Keratinocyte (primary cell): ENCODE measurements around the gene ARHGAP24.

Experiments used
- CTCF ChIP-seq, 3 experiments: IDR thresholded peaks in 1 of 3; conservative IDR thresholded peaks in 1 of 3; optimal IDR thresholded peaks in 1 of 3; 2 replicates in 2 of 3; 3 replicates in 1 of 3; pipeline versions ENCODE3 to v1.5.1; 2011; ENCODE audit warnings: low read length in 3 of 3, mild to moderate bottlenecking in 3 of 3, moderate library complexity in 2 of 3, control low read depth in 1 of 3, inconsistent platforms in 1 of 3; ENCODE audit not compliant: insufficient read depth in 2 of 3; ENCODE audit errors: extremely low read depth in 1 of 3
- EZH2 ChIP-seq: IDR thresholded peaks from one replicate; pipeline ENCODE4 v1.6.1; 2012; ENCODE audit warnings: inconsistent platforms, mild to moderate bottlenecking, low read length, moderate library complexity

- TF ChIP-seq CTCF (optimal IDR thresholded peaks at IDR 0.05 in 1 of 3, IDR thresholded peaks at IDR 0.05 in 1 of 3, conservative IDR thresholded peaks at IDR 0.05 in 1 of 3; ENCODE audit: extremely low read depth in 1 of 3, insufficient read depth in 2 of 3, low read length in 3 of 3) (no peak), EZH2 (no peak)
Observed at GRCh38 chr4:85986266-85986665, 511.3 kb downstream of the ARHGAP24 start.
